Measurements from ENCODE around the gene C20orf173. TPM values are rescaled to one million over a fixed set of nuclear protein-coding genes. Genes with fewer than 3 reads are reported as not detected.

C20orf173 gene
- total RNA-seq, 1 experiment from 2014 or later = not detected

DNA sequence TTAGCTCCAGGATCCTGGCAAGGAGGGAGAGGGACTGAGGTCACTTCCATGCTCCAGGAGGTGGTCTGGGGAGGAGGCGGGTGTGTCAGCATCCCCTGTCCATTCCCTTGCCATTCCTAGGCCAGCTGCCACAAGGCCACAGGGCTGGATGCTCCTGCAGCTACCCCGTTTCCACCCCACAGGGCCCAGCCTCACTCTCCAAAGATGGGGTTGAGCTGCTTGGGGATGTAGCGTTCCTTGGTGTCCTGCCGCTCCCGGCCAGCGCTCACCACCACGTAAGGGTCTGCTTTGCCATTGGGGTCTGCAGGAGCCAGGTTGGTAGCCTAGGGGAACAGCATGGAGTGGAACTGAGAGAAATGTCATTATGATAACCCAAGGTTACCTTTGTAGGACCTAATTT is 35.5 kb upstream of the C20orf173 start:
- H3K9me2 ChIP-seq (ENCODE audit: insufficient read depth) = no peaks in the 10 kb centered on the region
- ChIA-PET POLR2A (no interaction called here), CTCF (no interaction called here), RAD21 (ENCODE audit: low non-redundant PET in 1 of 2, low total read pairs in 2 of 2, uncharacterized antibody in 2 of 2, unreplicated experiment in 2 of 2) (no interaction called here)
- ATAC-seq = no peak
- no peak for TF ChIP-seq FOSL1 (IDR thresholded peaks at IDR 0.05; ENCODE audit: low read depth)
- TF ChIP-seq POLR2AphosphoS5 (IDR thresholded peaks at IDR 0.05; ENCODE audit: low read depth, low read length) = no peak
- TF ChIP-seq SP1 (IDR thresholded peaks at IDR 0.05; ENCODE audit: low read depth) = no peak
- TF ChIP-seq SRF (IDR thresholded peaks at IDR 0.05; ENCODE audit: low read depth) = no peak
- no peak for TF ChIP-seq SIN3A (IDR thresholded peaks at IDR 0.05; ENCODE audit: low read depth)
- no peak for TF ChIP-seq JUND (IDR thresholded peaks at IDR 0.05)
- no peak for TF ChIP-seq ZNF274 (IDR thresholded peaks at IDR 0.05; ENCODE audit: low read depth, low read length)
- no peak for TF ChIP-seq POLR2A (IDR thresholded peaks at IDR 0.05; ENCODE audit: borderline replicate concordance, extremely low read depth, insufficient read depth, insufficient read length)
- no peak for TF ChIP-seq ELF1 (IDR thresholded peaks at IDR 0.05; ENCODE audit: borderline replicate concordance, low read depth)
- TF ChIP-seq, protein P1, sequence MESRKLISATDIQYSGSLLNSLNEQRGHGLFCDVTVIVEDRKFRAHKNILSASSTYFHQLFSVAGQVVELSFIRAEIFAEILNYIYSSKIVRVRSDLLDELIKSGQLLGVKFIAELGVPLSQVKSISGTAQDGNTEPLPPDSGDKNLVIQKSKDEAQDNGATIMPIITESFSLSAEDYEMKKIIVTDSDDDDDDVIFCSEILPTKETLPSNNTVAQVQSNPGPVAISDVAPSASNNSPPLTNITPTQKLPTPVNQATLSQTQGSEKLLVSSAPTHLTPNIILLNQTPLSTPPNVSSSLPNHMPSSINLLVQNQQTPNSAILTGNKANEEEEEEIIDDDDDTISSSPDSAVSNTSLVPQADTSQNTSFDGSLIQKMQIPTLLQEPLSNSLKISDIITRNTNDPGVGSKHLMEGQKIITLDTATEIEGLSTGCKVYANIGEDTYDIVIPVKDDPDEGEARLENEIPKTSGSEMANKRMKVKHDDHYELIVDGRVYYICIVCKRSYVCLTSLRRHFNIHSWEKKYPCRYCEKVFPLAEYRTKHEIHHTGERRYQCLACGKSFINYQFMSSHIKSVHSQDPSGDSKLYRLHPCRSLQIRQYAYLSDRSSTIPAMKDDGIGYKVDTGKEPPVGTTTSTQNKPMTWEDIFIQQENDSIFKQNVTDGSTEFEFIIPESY (IDR thresholded peaks at IDR 0.05; ENCODE audit: extremely low read depth, insufficient replicate concordance, low read length) = no peak
- TF ChIP-seq EZH2phosphoT487 (IDR thresholded peaks at IDR 0.05; ENCODE audit: borderline replicate concordance) = no peak
- no peak for TF ChIP-seq RAD21 (IDR thresholded peaks at IDR 0.05; ENCODE audit: low read depth)
- TF ChIP-seq, protein P2, sequence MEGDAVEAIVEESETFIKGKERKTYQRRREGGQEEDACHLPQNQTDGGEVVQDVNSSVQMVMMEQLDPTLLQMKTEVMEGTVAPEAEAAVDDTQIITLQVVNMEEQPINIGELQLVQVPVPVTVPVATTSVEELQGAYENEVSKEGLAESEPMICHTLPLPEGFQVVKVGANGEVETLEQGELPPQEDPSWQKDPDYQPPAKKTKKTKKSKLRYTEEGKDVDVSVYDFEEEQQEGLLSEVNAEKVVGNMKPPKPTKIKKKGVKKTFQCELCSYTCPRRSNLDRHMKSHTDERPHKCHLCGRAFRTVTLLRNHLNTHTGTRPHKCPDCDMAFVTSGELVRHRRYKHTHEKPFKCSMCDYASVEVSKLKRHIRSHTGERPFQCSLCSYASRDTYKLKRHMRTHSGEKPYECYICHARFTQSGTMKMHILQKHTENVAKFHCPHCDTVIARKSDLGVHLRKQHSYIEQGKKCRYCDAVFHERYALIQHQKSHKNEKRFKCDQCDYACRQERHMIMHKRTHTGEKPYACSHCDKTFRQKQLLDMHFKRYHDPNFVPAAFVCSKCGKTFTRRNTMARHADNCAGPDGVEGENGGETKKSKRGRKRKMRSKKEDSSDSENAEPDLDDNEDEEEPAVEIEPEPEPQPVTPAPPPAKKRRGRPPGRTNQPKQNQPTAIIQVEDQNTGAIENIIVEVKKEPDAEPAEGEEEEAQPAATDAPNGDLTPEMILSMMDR (IDR thresholded peaks at IDR 0.05 in 2 of 3, conservative IDR thresholded peaks at IDR 0.05 in 1 of 3; ENCODE audit: borderline replicate concordance in 1 of 3, insufficient read depth in 1 of 3, low read depth in 2 of 3, low read length in 2 of 3) = no peak
- TF ChIP-seq EZH2 (IDR thresholded peaks at IDR 0.05) = no peak
- no peak for TF ChIP-seq CEBPB (IDR thresholded peaks at IDR 0.05; ENCODE audit: low read depth)
- no peak for TF ChIP-seq EGR1 (IDR thresholded peaks at IDR 0.05; ENCODE audit: low read depth)
- TF ChIP-seq, protein P3, sequence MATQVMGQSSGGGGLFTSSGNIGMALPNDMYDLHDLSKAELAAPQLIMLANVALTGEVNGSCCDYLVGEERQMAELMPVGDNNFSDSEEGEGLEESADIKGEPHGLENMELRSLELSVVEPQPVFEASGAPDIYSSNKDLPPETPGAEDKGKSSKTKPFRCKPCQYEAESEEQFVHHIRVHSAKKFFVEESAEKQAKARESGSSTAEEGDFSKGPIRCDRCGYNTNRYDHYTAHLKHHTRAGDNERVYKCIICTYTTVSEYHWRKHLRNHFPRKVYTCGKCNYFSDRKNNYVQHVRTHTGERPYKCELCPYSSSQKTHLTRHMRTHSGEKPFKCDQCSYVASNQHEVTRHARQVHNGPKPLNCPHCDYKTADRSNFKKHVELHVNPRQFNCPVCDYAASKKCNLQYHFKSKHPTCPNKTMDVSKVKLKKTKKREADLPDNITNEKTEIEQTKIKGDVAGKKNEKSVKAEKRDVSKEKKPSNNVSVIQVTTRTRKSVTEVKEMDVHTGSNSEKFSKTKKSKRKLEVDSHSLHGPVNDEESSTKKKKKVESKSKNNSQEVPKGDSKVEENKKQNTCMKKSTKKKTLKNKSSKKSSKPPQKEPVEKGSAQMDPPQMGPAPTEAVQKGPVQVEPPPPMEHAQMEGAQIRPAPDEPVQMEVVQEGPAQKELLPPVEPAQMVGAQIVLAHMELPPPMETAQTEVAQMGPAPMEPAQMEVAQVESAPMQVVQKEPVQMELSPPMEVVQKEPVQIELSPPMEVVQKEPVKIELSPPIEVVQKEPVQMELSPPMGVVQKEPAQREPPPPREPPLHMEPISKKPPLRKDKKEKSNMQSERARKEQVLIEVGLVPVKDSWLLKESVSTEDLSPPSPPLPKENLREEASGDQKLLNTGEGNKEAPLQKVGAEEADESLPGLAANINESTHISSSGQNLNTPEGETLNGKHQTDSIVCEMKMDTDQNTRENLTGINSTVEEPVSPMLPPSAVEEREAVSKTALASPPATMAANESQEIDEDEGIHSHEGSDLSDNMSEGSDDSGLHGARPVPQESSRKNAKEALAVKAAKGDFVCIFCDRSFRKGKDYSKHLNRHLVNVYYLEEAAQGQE (IDR thresholded peaks at IDR 0.05; ENCODE audit: low read depth) = no peak
- TF ChIP-seq ZFX (IDR thresholded peaks at IDR 0.05) = no peak
- no peak for TF ChIP-seq CBX3 (IDR thresholded peaks at IDR 0.05; ENCODE audit: low read depth)
- TF ChIP-seq, protein P4, sequence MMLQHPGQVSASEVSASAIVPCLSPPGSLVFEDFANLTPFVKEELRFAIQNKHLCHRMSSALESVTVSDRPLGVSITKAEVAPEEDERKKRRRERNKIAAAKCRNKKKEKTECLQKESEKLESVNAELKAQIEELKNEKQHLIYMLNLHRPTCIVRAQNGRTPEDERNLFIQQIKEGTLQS (IDR thresholded peaks at IDR 0.05) = no peak
- BruUV-seq (replicated peaks) = no TSS peak
- no peak overlapping the region for H3K27ac ChIP-seq (ENCODE audit: low read depth, low read length)
- H3K9me3 ChIP-seq (ENCODE audit: control insufficient read depth in 1 of 2, insufficient read depth in 1 of 2, low read depth in 1 of 2, low read length in 2 of 2) = no peaks in the 10 kb centered on the region
- H3K36me3 ChIP-seq (ENCODE audit: control insufficient read depth in 1 of 2, insufficient read depth in 2 of 2, low read length in 2 of 2) = no peaks in the 10 kb centered on the region
- no peaks in the 10 kb centered on the region for H3K79me2 ChIP-seq (ENCODE audit: insufficient read depth, low read length)
- intact Hi-C loops (cut with micrococcal nuclease) = no loop called here
- peaks cover 0 to 8% of the 10 kb centered on the region in 2 experiments; a peak in 2 of 4 replicates for H3K4me1 ChIP-seq (ENCODE audit: control insufficient read depth in 1 of 2, insufficient read depth in 2 of 2, low read length in 2 of 2)
- no peak overlapping the region for H2AFZ ChIP-seq (ENCODE audit: low read depth, low read length, poor library complexity, severe bottlenecking)
- no peaks in the 10 kb centered on the region for H3K27me3 ChIP-seq (ENCODE audit: insufficient read depth, low read length)
- H3K4me3 ChIP-seq (replicated peaks in 1 of 2; ENCODE audit: low read depth in 1 of 2, low read length in 2 of 2) = no peak overlapping the region
- no peaks in the 10 kb centered on the region for H4K20me1 ChIP-seq (ENCODE audit: insufficient read depth)
- DNase-seq (ENCODE audit: low read depth, low spot score) = no peak
- no peak overlapping the region for H3K9ac ChIP-seq (ENCODE audit: low read length)
- H3K4me2 ChIP-seq (ENCODE audit: low read length) = no peak overlapping the region

Data from HCT116 (cell line).